ENCODE results near the gene MDP1. TPM values are rescaled to one million over a fixed set of nuclear protein-coding genes. Genes with fewer than 3 reads are reported as not detected.
"Not testable (repeated sequence)": the region's sequence is repeated elsewhere in the genome, so short reads cannot be mapped to it uniquely, and the experiment has no call there.

The MDP1 gene
- total RNA-seq, 6 experiments from 2014 or later, result 9.8 to 14.4 (median 12.3) TPM

DNA sequence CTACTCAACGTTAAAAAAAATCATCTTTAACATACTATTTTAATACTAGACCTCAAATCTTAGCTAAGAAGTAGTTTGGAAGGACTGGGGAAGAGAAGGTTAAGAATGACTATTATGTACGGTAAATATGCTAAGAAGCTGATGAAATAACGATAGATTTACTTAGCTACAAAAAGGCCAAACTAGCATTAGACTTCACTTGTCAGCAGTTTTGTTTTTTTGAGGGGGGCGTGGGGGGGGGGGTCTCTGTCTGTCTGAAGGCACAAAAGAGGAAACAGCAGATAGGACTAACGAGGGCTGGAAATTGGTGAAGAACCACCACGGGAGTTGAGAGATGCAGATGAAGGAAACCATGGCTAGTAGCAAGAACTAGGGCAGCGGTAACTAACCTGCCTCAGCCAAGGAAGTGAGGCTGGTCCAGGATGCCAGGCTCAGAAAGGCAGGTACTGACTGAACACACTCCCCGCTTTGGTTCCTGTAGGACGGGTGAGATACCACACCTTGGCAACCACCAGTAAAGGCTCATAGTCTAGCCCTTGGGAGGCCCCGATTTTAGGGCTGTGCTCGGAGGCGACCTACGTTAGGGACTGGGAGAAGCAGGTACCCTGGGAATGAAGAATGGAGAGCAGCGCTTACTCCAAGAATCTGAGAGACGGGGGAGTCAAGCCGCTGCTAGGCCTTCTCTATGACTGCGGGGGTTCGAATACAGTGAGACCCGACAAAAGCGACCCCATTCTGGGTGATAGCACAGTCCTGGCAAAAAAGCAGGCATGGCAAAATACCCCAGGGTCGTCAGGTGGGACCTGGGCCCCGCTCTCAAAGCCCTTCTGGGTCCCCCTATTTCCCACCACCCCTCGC lies 15.6 kb upstream of the MDP1 start:
- H3K27ac Mint-ChIP-seq, result peak overlapping the region; percentile 87
- H3K36me3 Mint-ChIP-seq (ENCODE audit: low read depth), result peaks cover 61% of the 10 kb centered on the region
- H3K9me3 Mint-ChIP-seq, result no peaks in the 10 kb centered on the region
- no peaks in the 10 kb centered on the region; the same call in none of the 2 replicates for H3K27me3 Mint-ChIP-seq (ENCODE audit: insufficient read depth)
- H3K4me1 Mint-ChIP-seq (ENCODE audit: low read depth), result peaks cover 54% of the 10 kb centered on the region
- no peak for DNase-seq
- peak overlapping the region; percentile 94 for H3K4me3 Mint-ChIP-seq
- TF ChIP-seq, protein P1, sequence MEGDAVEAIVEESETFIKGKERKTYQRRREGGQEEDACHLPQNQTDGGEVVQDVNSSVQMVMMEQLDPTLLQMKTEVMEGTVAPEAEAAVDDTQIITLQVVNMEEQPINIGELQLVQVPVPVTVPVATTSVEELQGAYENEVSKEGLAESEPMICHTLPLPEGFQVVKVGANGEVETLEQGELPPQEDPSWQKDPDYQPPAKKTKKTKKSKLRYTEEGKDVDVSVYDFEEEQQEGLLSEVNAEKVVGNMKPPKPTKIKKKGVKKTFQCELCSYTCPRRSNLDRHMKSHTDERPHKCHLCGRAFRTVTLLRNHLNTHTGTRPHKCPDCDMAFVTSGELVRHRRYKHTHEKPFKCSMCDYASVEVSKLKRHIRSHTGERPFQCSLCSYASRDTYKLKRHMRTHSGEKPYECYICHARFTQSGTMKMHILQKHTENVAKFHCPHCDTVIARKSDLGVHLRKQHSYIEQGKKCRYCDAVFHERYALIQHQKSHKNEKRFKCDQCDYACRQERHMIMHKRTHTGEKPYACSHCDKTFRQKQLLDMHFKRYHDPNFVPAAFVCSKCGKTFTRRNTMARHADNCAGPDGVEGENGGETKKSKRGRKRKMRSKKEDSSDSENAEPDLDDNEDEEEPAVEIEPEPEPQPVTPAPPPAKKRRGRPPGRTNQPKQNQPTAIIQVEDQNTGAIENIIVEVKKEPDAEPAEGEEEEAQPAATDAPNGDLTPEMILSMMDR (IDR thresholded peaks at IDR 0.05), result no peak

DNA sequence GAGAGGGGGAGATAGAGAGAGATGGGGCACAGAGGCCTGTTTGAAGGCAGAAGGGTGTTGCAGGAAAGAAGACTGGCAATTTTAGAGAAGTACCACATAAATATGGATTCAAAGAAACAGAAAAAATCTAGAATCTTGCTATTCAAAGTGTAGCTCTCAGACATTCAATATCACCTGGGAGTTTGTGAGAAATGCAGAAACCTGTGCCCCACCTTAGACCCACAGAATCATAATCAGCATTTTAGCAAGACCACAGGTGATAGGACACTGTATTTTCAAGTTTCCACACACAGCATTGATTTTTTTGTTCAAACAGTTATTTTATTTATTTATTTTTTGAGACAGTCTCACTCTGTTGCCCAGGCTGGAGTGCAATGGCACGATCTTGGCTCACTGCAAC lies 13.0 kb upstream of the MDP1 start:
- peaks cover 44% of the 10 kb centered on the region for H3K36me3 Mint-ChIP-seq (ENCODE audit: low read depth)
- H3K27ac Mint-ChIP-seq, result no peak overlapping the region
- H3K9me3 Mint-ChIP-seq, result no peaks in the 10 kb centered on the region
- H3K4me3 Mint-ChIP-seq, result no peak overlapping the region
- TF ChIP-seq, protein P1 (IDR thresholded peaks at IDR 0.05), result no peak
- peaks cover 1% of the 10 kb centered on the region for H3K27me3 Mint-ChIP-seq (ENCODE audit: insufficient read depth)
- DNase-seq, result no peak
- peaks cover 46% of the 10 kb centered on the region for H3K4me1 Mint-ChIP-seq (ENCODE audit: low read depth)

GRCh38 chr14:24226473-24226872 lies 10.6 kb upstream of the MDP1 start:
- Mint-ChIP-seq H3K27me3 (ENCODE audit: insufficient read depth) (peaks cover 1% of the 10 kb centered on the region; the same call in 1 of the 2 replicates), H3K27ac (no peak overlapping the region), H3K36me3 (ENCODE audit: low read depth) (peaks cover 33% of the 10 kb centered on the region), H3K4me3 (no peak overlapping the region), H3K9me3 (no peaks in the 10 kb centered on the region), H3K4me1 (ENCODE audit: low read depth) (peaks cover 36% of the 10 kb centered on the region)
- no peak for DNase-seq
- TF ChIP-seq, protein P1 (IDR thresholded peaks at IDR 0.05), result no peak

DNA sequence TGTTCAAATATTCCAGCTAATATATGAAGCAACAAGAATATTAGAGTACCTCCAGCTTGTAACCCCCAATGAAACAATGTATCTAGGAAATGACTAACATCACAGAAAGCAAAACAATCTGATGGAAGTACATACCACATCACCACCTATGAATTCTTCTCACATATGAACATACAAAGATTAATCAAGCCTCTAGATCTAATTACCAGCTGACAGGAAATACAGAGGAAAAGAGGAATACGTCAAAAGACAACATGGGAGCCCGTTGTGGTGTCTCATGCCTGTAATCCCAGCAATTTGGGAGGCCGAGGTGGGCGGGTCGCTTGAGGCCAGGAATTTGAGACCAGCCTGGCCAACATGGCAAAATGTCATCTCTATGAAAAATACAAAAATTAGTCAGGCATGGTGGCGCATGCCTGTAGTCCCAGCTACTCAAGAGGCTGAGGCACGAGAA lies 8.8 kb upstream of the MDP1 start:
- Mint-ChIP-seq H3K4me3 (peak overlapping the region; percentile 76), H3K27ac (peak overlapping the region; percentile 89), H3K4me1 (ENCODE audit: low read depth) (peaks cover 30% of the 10 kb centered on the region), H3K9me3 (no peaks in the 10 kb centered on the region), H3K36me3 (ENCODE audit: low read depth) (peaks cover 27% of the 10 kb centered on the region), H3K27me3 (ENCODE audit: insufficient read depth) (peaks cover 1% of the 10 kb centered on the region; the same call in 1 of the 2 replicates)
- TF ChIP-seq, protein P1 (IDR thresholded peaks at IDR 0.05), result no peak
- DNase-seq, result peak; percentile 84

DNA sequence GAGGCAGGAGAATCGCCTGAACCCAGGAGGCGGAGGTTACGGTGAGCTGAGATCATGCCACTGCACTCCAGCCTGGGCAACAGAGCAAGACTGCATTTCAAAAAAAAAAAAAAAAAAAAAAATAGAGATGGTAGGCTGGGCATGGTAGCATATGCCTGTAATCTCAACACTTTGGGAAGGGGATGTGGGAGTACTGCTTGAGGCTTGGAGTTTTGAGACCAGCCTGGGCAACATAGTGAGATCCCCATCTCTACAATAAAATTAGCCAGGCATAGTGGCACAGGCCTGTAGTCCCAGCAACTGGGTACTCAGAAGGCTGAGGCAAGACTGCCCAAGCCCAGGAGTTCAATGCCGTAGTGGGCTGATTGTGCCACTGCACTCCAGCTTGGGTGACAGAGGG lies 7.1 kb upstream of the MDP1 start:
- H3K27ac Mint-ChIP-seq, result not testable (repeated sequence)

DNA sequence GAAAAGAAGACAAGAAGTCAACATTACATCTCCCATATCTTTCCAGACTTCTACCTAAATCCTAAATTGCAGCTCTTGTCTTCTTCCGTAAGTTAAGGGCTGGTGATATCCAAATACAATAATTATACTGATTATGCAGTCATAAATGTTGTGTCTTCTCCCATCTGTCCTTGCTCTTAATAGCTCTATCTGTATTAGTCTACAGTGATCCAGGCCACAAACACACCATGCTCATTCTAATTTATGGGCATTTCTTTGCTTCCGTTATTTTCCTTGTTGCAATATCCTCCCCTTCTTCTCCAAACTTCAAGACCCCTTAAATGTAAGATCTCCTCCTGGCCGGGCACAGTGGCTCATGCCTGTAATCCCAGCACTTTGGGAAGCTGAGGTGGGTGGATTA lies 3.7 kb upstream of the MDP1 start:
- peaks cover 1% of the 10 kb centered on the region for H3K27me3 Mint-ChIP-seq (ENCODE audit: insufficient read depth)
- H3K36me3 Mint-ChIP-seq (ENCODE audit: low read depth), result peaks cover 4% of the 10 kb centered on the region; the same call in 1 of the 2 replicates
- H3K4me3 Mint-ChIP-seq, result no peak overlapping the region
- DNase-seq, result no peak
- TF ChIP-seq, protein P1 (IDR thresholded peaks at IDR 0.05), result no peak
- H3K9me3 Mint-ChIP-seq, result no peaks in the 10 kb centered on the region
- peaks cover 29% of the 10 kb centered on the region for H3K4me1 Mint-ChIP-seq (ENCODE audit: low read depth)
- H3K27ac Mint-ChIP-seq, result peak overlapping the region; percentile 13; the same call in 1 of the 2 replicates

More for the DNA sequence above, 7.1 kb upstream of the MDP1 start:
- Mint-ChIP-seq H3K36me3 (ENCODE audit: low read depth) (peaks cover 20% of the 10 kb centered on the region), H3K4me1 (ENCODE audit: low read depth) (peaks cover 35% of the 10 kb centered on the region)
- not testable (repeated sequence) for H3K9me3 Mint-ChIP-seq; H3K27me3 Mint-ChIP-seq (ENCODE audit: insufficient read depth); DNase-seq; H3K4me3 Mint-ChIP-seq
